Omental fat pad (tissue), 4 donors: ENCODE results near the gene RGS10. TPM values are rescaled to one million over a fixed set of nuclear protein-coding genes. Genes with fewer than 3 reads are reported as not detected.

Source experiments
- ATAC-seq: fragments of 150-250 bp; one replicate; pipeline ENCODE4 v1.9.1; 2016; ENCODE audit warnings: mild to moderate bottlenecking, moderate library complexity; ENCODE audit not compliant: low FRiP score
- DNase-seq: peaks from one replicate; pipeline ENCODE4 v3.0.0-alpha.2; 2019; ENCODE audit warnings: low spot score
- CTCF ChIP-seq, 3 donors: fragments of 450-650 bp; IDR thresholded peaks; one replicate each; pipeline ENCODE4 v1.5.1; 2016 to 2017; ENCODE audit warnings: antibody characterized with exemption in 3 of 3, mild to moderate bottlenecking in 3 of 3, moderate library complexity in 2 of 3
- total RNA-seq, 4 donors: library from RNA; depleted of rRNA; stranded (reverse); fragments of >200 nt; gene quantifications; one replicate each; pipeline ENCODE4 v1.1.0, GENCODE V29; 2016

Gene RGS10
- total RNA-seq, 4 donors from 2014 or later, result 12.3 to 40.2 (median 18.7) TPM

GRCh38 chr10:119505131-119505551, 37.4 kb downstream of the RGS10 start:
- DNase-seq (no peak), ATAC-seq (no peak)
- no peak for TF ChIP-seq CTCF (IDR thresholded peaks at IDR 0.05)

- ATAC-seq (no peak), DNase-seq (no peak)
- TF ChIP-seq CTCF (IDR thresholded peaks at IDR 0.05), result no peak
These were observed 37.9 kb downstream of the RGS10 start for GRCh38 chr10:119504651-119505050.

GRCh38 chr10:119503821-119504220, 38.7 kb downstream of the RGS10 start:
- no peak for DNase-seq
- no peak for TF ChIP-seq CTCF (IDR thresholded peaks at IDR 0.05)
- no peak for ATAC-seq

- no peak for ATAC-seq
- TF ChIP-seq CTCF (IDR thresholded peaks at IDR 0.05), result no peak
- DNase-seq, result no peak
These were observed 39.8 kb downstream of the RGS10 start for GRCh38 chr10:119502618-119503155.

GRCh38 chr10:119502209-119502608, 40.3 kb downstream of the RGS10 start:
- ATAC-seq (no peak), DNase-seq (no peak)
- no peak for TF ChIP-seq CTCF (IDR thresholded peaks at IDR 0.05)

GRCh38 chr10:119501690-119502089, 40.8 kb downstream of the RGS10 start:
- ATAC-seq, result no peak
- TF ChIP-seq CTCF (IDR thresholded peaks at IDR 0.05), result no peak
- DNase-seq, result no peak

- no peak for ATAC-seq
- no peak for DNase-seq
- TF ChIP-seq CTCF (IDR thresholded peaks at IDR 0.05), result no peak
These were observed 41.7 kb downstream of the RGS10 start for GRCh38 chr10:119500821-119501220.
